Inflammatory macrophage treated with lipopolysaccharide for 4 hours (primary cell): ENCODE data around the gene KCNG1.
"Not testable (repeated sequence)": the region's sequence is repeated elsewhere in the genome, so short reads cannot be mapped to it uniquely, and the experiment has no call there.

ENCODE experiments used
- DNase-seq: peaks from one replicate; pipeline ENCODE4 v3.0.0-alpha.2; 2020

The KCNG1 gene, protein sequence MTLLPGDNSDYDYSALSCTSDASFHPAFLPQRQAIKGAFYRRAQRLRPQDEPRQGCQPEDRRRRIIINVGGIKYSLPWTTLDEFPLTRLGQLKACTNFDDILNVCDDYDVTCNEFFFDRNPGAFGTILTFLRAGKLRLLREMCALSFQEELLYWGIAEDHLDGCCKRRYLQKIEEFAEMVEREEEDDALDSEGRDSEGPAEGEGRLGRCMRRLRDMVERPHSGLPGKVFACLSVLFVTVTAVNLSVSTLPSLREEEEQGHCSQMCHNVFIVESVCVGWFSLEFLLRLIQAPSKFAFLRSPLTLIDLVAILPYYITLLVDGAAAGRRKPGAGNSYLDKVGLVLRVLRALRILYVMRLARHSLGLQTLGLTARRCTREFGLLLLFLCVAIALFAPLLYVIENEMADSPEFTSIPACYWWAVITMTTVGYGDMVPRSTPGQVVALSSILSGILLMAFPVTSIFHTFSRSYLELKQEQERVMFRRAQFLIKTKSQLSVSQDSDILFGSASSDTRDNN

DNA sequence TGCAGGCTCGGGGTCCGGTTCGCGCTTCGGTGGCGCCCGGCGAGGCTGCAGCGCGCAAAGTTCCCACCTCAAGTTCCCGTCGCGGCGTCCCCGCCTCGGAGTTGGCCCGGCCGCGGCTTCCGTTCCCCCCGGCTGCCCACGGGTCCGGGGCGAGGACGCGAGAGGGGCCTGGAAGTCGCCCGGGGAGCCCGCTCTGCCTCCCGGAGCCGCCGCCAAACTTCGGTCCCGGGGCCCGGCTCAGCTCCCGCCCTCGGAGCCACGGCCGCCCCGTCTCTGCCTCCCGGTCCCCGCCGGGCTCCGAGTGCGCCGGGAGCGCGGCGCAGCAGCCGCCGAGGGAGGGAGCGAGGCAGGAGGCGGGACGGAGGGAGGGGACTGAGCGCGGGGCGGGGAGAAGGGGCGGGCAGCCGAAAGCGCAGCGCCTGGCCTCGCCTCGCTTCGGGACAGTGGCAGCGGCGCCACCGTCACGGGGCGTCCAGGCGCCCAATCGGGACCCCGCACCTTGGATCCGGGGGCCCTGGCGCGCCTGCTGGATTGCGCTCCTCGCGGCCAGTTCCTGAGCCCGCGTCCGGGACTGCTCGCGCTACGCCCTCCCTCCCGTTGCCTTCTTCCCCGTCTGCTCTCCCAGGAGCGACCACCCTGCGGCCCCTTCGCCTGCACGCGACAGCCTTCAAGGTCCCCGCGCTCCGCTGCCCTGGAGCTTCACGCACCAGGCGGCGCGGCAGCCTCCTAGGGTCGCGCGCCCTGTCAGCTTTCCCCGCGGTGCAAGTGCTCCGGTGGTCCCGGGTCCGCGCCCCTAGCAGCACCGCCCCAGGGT lies at the start of gene KCNG1:
Gene KCNG1 (minus strand): TSS at position 305 of the 814 bp plus-strand sequence. CDS start 12,769 bp downstream, outside the sequence.
- DNase-seq = peak; percentile 61

DNA sequence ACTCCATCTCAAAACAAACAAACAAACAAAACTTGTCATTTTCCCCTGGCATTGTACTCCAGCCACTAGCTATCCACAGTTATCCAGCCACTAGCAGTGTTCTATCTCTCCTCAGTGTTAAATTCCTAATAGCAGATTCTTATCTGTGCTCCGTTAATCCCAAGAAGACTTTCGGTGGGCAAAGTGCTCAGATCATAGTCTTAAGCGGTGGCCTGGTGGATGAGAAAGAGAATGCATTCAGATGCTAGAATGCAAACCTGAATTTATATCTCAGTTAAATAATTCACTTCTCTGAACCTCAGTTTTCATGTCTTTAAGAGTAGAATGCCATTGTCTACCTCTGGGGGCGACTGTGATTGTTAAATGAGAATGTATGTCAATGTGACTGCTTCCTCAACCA lies 47.7 kb upstream of the KCNG1 start:
- no peak for DNase-seq

DNA sequence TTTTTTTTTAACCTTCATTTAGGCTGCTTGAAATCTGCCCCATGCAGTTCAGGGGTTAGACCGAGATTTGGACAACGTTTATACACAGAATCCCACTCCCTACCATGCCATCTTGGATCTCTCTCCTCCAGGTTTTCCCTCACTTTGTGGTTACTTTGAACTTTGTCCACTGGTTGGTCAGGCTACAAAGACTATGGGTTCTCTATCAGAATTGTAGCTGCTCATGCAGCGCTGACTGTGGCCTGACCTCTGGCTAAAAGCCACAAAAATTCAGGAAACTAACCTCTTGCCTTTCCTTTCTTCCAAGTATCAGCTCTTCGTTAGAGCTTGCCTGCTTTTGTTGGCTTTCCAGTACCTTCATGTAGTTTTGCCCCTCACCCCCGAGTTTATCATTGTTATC lies 44.9 kb upstream of the KCNG1 start:
- DNase-seq = no peak

DNA sequence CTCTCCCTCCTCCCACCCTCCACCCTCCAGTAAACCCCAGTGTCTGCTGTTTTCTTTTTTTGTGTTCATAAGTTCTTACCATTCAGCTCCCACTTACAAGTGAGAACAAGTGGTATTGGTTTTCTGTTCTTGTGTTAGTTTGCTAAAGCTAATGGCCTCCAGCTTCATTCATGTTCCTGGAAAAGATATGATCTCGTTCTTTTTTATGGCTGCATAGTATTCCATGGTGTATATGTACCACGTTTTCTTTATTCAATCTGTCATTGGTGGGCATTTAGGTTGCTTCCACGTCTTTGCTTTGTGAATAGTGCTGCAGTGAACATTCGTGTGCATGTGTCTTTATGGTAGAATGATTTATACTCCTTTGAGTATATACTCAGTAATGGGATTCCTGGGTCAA lies 42.7 kb upstream of the KCNG1 start:
- no peak for DNase-seq

DNA sequence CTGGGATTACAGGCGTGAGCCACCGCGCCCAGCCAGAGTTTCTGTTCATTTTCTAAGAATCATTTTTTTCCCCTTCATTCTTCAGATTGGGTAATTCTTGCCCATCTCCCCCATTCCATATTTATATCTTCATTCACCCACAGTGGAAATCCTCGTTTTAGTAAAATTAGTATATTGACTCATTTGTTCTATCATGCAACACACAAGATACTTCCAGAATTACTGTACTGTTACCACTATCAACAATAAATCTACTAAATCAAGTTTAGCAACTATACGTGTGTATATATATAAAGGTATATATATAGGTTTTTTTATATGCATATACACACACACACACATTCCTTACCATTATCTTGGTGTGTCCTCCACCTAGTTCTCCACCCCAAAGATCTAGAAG lies 41.2 kb upstream of the KCNG1 start:
- DNase-seq = no peak

DNA sequence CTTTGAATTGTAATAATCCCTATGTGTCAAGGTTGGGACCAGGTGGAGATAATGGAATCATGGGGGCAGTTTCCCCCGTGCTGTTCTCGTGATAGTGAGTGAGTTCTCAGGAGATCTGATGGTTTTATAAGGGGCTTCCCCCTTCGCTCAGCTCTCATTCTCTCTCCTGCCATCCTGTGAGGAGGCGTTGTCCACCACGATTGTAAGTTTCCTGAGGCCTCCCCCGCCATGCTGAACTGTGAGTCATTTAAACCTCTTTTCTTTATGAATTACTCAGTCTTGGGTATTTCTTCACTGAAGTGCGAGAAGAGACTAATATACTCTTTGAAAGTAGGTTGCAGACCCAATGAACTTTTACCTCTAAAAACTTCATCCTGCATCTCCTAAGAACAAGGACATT lies 39.2 kb upstream of the KCNG1 start:
- no peak for DNase-seq

DNA sequence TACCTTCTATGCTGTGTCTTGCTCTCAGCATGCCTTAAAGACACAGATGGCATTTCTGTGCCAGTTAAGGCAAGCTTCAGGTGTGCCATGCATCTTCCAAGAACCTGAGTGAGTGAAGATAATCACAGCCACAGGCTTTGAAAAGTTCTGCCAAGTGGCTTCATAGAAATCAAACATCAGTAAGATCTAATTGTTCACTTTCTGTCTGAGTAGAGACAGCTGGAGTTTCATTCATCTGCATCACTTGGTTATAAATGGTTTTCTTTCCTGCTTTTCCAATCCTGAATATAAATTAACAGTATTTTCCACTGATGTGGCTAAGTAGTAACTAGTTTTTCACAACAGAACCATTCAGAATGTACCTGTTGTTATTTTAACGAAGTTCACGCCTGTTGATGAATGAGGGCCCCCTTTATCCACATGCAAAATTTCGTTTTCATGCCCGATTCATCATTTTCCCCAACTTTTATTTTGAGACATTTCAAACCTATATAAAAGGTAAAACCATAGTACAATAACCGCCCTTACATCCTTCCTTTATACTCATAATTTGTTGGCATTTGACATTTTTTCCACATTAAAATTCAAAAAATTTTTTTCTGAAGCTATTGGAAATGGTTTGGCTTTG lies 38.6 kb upstream of the KCNG1 start:
- DNase-seq = no peak

DNA sequence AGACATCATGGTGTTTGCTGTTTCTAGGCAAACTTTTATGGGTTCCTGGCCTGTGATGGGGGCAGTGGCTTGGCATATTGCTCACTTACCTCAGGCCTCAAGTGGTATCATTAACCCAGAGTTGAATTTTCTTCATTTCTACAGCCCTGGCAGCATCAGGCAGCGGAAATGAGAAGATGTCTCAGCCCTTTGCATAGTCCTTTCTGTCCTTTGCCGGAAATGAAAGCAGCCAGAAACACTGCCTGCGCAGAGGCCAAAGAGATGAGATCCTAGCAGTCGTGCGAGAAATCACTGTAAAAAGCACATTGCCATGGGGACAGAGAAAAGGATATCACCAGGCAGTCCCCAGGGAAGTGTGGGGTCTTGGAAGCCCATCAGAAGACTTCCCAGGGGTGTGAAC lies 37.4 kb upstream of the KCNG1 start:
- no peak for DNase-seq

DNA sequence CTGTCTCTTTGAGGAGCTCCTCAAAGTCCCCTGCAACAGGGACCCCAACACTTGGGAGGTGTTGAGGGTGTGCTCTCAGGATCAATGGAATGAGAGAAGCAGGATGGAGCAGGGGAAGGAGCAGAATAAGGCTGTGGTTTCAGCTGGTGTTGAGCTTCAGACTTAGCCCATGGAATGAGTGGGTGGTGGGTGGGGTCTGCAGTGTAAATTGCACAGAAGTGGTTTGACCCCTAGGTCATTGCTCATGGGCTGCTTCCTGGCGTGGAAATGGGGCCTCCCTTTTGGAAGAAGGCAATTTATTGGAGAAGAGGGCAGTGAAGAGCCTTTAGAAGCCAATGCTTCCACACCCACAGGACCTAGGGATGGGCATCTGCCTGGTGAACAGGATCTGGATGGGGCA lies 37.0 kb upstream of the KCNG1 start:
- DNase-seq = no peak

DNA sequence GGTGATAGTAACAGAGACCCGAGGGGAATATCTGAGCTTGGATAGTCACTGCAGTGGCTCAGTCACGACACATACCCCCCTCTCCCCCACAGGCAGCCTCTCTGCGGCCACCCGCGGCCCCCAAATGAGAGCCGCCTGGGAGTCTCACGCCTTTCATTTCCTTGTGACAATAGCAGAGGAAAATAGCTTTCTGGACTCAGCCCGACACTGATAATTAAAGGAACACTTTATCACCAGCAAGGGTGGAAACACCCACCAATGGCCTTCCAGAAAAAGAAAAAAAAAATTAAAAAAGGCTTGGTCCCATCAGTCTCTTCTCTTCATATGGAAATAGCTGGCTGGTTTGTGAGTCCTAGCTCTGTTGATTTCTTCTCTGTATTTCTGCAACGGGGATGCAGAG lies 35.1 kb upstream of the KCNG1 start:
- no peak for DNase-seq

DNA sequence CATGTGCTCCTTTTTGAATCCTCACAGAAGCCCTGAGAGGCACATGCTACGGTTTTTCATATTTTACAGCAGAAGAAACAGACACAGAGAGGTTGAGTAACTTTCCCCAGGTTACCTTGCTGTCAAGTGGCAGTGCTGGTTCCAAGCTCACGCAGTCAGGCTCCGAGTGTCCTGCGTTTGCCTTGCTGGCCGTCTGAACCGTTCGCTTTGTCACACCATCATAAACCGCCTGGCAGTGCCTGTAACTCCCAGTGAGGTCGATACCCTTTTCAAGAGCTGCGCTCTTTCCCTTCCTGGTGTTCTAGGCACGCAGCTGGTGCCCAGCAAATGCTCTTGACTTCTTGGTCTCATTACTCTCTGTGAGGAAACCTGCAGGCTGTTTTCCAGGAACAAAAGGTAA lies 31.3 kb upstream of the KCNG1 start:
- no peak for DNase-seq

DNA sequence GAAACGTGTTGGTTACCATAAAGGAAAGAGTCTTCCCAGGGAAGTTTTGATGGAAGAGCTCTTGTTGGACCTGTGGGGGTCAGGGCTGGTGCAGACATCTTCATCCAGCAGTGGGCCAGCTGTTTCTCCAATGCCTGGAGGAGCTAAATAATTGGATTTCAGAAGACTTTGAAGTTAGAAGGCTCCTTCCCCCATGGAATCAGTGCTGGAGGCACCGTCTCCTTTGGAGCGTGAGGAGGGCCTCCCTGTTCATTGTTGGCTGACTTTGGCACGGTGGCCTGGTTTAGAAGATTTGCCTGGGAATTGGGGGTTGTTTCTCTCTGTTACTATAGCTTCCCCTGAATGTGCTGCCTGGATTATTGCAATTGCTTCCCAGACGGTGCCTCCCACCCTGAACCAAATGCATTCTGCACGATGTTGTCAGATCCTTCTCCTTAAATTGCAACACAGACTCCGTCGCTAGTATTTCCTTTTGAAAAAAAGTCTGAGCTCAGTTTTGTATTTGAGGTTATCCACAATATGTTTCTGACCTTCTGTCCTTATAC lies 27.7 kb upstream of the KCNG1 start:
- no peak for DNase-seq

DNA sequence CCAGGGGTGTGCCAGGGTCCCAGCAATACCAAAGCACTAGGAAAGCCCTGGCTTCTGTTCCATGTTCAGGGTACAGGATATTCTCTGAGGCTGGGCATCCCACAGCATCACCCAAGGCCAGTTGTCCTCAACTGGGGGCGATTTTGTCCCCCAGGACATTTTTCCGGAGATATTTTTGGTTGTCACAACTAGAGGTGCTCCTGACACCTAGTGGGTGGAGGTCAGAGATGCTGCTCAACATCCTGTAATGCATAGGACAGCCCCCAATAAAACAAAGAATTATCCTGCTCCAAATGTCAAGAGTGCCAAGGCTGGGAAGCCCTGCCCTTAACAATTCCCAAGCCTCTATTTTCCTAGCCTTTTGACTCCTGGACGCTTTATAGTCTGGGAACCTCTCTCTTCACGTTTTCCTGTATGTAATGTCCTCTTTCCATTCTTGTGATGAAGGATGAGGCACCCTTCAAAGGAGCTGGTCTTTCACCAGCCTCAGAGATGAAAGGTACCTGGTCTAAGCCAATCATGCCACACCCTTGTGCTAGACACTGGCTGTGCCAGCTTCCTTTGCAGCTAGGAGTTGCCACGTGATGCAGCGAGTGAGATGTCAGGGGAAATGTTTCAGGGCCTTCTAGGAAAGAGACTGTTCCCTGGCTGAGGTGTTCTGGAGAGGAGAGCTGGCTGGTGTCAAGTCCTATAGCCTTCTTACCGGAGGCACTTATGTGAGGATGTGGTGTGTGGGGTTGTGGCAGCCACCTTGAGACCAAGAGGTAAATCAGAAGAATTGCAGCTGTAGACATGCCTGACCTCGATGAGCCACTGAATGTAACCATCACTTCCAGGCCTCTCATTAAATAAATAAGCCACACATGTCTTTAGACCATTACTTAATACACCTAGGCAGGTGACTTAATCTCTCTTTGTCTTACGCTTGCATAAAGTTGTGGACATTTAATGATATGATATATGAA lies 23.4 kb upstream of the KCNG1 start:
- no peak for DNase-seq

DNA sequence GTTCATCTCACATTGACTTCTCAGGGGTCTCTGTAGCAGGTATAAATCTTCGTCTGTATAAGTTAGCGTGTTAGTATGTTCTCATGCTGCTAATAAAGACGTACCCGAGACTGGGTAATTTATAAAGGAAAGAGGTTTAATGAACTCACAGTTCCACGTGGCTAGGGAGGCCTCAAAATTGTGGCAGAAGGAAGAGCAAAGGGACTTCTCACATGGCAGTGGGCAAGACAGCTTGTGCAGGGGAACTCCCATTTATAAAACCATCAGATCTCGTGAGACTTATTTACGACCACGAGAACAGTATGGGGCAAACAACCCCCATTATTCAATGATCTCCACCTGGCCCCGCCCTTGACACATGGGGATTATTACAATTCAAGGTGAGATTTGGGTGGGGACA lies 22.6 kb upstream of the KCNG1 start:
- not testable (repeated sequence) for DNase-seq

DNA sequence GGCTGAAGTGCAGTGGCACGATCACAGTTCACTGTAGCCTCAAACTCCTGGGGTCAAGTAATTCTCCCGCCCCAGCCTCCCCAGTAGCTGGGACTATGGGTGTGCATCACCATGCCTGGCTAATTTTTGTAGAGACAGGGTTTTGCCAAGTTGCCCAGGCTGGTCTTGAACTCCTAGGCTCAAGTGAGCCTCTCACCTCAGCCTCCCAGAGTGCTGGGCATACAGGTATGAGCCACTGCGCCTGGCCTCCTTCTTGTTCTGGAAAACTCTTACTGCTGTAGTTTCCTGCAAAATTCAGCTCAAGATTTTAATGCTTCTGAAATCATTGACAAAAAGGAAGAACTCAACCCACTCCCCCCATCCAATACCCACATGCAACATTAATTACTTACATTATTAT lies 21.9 kb upstream of the KCNG1 start:
- no peak for DNase-seq

DNA sequence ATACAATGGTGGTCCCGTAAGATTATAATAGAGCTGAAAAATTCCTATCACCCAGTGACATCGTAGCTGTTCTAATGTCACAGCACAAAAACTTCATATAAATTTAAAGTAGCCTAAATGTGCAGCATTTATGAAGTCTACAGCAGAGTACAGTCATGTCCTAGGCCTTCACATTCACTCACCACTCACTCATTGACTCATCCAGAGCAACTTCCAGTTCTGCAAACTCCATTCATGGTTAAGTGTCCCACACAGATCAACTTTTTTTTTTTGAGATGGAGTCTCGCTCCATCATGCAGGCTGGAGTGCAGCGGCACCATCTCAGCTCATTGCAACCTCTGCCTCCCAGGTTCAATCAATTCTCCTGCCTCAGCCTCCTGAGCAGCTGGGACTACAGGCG lies 20.9 kb upstream of the KCNG1 start:
- peak; percentile 3 for DNase-seq

DNA sequence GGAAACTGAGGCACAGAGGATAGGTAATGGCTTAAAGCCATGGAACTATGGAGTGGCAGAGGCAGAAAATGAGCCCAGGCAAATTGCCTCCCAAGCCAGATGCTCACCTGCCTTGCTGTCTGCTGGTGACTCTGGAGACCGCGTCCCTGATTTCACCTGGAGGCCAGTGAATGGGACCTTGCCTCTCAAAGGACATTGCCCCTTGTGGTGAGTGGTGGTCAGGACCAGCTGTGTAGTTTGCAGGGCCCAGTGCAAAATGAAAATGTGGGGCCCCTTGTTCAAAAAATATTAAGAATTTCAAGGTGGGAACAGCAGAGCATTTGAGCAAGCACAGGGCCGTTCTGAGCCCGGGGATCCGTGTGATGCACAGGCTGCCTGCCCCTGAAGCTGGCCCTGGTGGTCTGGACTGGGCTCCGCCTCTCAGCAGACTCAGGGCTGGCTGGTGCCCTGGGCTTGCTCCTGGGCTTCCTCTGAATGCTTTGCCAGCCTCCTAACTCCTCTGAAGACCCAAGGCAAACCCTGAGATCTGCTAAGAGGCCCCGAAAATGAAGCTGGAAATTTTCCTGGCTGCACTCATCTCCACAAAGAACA lies 19.8 kb upstream of the KCNG1 start:
- DNase-seq = no peak

DNA sequence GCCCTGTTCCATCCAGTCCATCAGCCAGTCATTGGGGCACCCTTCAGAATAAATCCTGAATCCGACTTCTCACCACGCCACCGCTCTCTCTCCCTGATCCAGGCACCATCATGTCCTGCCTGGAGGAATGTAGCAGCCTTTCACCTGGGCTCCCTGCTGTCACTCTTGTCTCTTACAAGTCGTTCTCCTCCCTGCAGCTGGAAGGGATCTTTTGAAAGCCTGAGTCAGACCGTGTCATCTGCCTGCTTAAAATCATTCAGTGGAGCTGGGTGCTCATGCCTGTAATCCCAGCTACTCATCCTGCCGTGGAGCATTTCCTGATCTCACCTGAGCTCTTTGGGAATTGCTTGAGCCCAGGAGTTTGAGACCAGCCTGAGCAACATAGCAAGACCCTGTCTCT lies 19.2 kb upstream of the KCNG1 start:
- DNase-seq = no peak

DNA sequence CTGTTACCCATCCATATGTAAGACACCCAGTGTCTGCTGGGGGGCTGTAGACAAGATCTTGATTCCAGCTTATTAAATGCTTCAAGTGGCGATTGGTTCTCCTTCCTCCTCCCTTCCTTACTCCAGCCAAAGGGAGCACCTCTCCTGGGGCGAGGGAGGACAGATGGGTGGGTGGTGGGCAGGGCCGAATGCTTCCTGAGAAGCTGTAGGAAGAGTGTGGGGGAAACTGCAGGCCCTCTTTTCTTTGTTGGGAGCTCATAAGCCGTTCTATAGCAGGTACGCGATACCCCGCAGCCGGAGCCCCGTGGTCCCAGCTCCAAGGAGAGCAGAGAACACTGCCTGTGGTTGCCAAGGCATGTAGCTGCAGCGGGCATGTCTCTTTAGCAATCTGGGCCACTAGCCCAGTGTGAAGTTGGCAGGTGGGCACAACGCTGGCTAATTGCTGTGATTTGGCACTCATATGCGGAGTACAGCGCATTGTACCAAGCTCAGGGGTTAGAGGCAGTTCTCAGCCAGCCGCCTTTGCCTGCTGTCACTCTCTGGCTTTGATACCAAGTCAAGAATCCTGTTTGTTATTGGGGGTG lies 14.7 kb upstream of the KCNG1 start:
- DNase-seq = no peak

DNA sequence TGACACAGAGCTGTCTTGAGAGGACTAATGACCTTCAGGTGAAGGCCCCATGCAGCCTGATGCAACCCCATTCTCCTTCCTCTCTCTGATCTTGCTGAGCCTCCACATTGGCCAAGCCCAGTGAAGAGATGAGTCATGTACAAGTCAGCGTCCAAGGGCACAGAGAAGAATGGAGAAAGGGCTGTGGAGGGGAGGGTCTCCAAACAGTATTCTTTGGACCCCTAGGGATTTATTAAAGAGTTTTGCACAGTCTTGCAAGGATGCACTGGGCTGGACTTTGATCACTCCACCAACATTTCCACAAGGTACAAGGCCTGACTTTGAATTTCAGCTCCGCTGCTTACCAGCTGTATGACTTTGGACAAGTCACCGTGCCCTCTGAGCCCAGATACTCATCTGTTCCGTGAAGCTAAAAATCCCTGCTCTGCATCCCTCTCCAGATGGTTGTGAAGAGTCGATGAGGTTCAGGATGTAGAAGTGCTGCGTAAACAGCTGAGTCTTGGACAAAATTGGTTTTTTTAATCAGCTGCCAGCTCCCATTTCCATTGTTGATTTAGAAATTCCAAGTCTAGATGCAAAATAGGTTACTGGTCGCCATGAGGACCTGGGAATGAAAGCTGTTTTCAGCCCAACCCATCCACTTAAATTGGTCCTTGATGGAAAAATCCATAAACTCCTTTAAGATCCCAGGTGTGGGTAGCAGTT lies 14.1 kb upstream of the KCNG1 start:
- DNase-seq = no peak

DNA sequence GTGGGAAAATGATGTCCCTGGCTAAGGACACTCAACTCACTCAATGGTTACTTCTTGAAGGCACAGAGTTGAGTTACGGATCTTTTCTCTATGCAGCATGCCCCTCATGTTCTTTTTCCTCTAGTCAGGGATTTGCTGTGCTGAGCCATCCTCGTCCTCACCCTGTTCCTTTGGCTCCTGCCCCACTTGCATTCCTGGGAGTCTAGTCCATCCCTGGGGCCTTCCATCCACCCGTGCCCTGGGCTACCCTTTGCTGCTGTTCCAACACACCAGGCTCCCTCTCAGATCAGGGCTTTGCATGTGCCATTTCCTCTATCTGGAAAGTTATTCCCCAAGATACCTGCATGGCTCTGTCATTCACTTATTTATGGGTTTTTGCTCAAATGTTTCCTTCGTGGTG lies 13.3 kb upstream of the KCNG1 start:
- no peak for DNase-seq
